Measurements from ENCODE around the gene SSTR3.

Gene SSTR3

GRCh38 chr22:37187891-37188761 lies 24.2 kb downstream of the SSTR3 start, which contains the start of gene C1QTNF6:
Gene C1QTNF6, minus strand, starts transcription at chr22:37188247. Its CDS starts 34 bp downstream, at chr22:37188213.
- H3K27ac ChIP-seq (ENCODE audit: low read depth, low read length): peak within 1 kb of the TSS; percentile 96
- peak within 1 kb of the TSS; percentile 95 for H2BK120ac ChIP-seq (ENCODE audit: insufficient read depth, low read length, poor library complexity)
- peak within 1 kb of the TSS; percentile 73 for H4K12ac ChIP-seq (ENCODE audit: low read depth, low read length)
- peak within 1 kb of the TSS; percentile 10 for H3K9ac ChIP-seq (ENCODE audit: low read length)
- peaks cover 8 to 10% of the 10 kb centered on the region in 2 experiments for H3K36me3 ChIP-seq (ENCODE audit: control insufficient read depth in 1 of 2, insufficient read depth in 2 of 2, low read length in 2 of 2)
- peak within 1 kb of the TSS; percentile 89 for H3K18ac ChIP-seq (ENCODE audit: low read length)
- H3K4ac ChIP-seq (ENCODE audit: low read depth, low read length): peak within 1 kb of the TSS; percentile 56
- peak; percentile 87 to 91 for DNase-seq
- peak within 1 kb of the TSS; percentile 24 for H2AFZ ChIP-seq (ENCODE audit: insufficient read depth, low read length, poor library complexity)
- peak within 1 kb of the TSS; percentile 39 for H3K4me3 ChIP-seq (ENCODE audit: low read depth, low read length)
- H2BK12ac ChIP-seq (ENCODE audit: low read length): peak within 1 kb of the TSS; percentile 53
- peak within 1 kb of the TSS; percentile 97 for H3K14ac ChIP-seq (ENCODE audit: low read length)
- H3K4me2 ChIP-seq (ENCODE audit: low read length): peak within 1 kb of the TSS; percentile 53
- H3K79me1 ChIP-seq (ENCODE audit: low read length): peaks cover 32% of the 10 kb centered on the region
- H2AK5ac ChIP-seq (ENCODE audit: low read length): peak within 1 kb of the TSS; percentile 95
- no peaks in the 10 kb centered on the region for H3K9me3 ChIP-seq (ENCODE audit: insufficient read depth, low read depth, low read length)
- no peaks in the 10 kb centered on the region for H3K27me3 ChIP-seq (ENCODE audit: insufficient read depth, low read length)
- H4K8ac ChIP-seq (ENCODE audit: low read depth, low read length): peak within 1 kb of the TSS; percentile 90
- peaks cover 6% of the 10 kb centered on the region for H3K79me2 ChIP-seq (ENCODE audit: control insufficient read depth, insufficient read depth, low read length, poor library complexity)
- no CpG with 5 or more reads among the region's 17 CpGs for WGBS (ENCODE audit: extremely low coverage, insufficient coverage, insufficient read length)
- peaks cover 36 to 38% of the 10 kb centered on the region in 2 experiments for H3K4me1 ChIP-seq (ENCODE audit: control insufficient read depth in 1 of 2, insufficient read depth in 2 of 2, low read length in 2 of 2)
- peak within 1 kb of the TSS; percentile 95 for H4K91ac ChIP-seq (ENCODE audit: low read depth, low read length)
- no peak within 1 kb of the TSS for H3K23ac ChIP-seq (ENCODE audit: low read length)
- peak within 1 kb of the TSS; percentile 94 for H2BK5ac ChIP-seq (ENCODE audit: low read depth, low read length, poor library complexity)

DNA sequence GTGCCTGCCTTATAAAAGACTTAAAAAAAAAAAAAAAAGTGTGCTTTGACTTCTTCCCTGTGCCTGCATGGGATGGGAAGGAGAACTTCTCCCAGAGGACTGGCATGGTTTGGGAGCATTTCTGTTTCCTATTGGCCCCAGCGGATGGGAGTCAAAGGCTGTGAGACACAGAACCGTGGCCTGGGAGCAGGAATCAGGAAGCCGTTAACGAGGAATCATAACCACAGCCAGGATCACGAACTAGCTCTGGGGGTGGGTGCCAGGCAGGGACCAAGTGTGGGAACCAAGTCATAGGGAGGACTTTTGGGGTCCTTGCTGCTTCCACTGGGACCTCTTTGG lies 24.8 kb downstream of the SSTR3 start:
- no peak overlapping the region for H3K23ac ChIP-seq (ENCODE audit: low read length)
- H3K4me1 ChIP-seq (ENCODE audit: control insufficient read depth in 1 of 2, insufficient read depth in 2 of 2, low read length in 2 of 2): peaks cover 36 to 38% of the 10 kb centered on the region in 2 experiments
- peaks cover 6% of the 10 kb centered on the region for H3K79me2 ChIP-seq (ENCODE audit: control insufficient read depth, insufficient read depth, low read length, poor library complexity)
- peak in 1 of 2 donors; percentile 57 for DNase-seq
- peak overlapping the region; percentile 95 for H4K91ac ChIP-seq (ENCODE audit: low read depth, low read length)
- peak overlapping the region; percentile 53 for H2BK12ac ChIP-seq (ENCODE audit: low read length)
- H3K9me3 ChIP-seq (ENCODE audit: insufficient read depth, low read depth, low read length): no peaks in the 10 kb centered on the region
- peaks cover 13 to 14% of the 10 kb centered on the region in 2 experiments for H3K36me3 ChIP-seq (ENCODE audit: control insufficient read depth in 1 of 2, insufficient read depth in 2 of 2, low read length in 2 of 2)
- WGBS (ENCODE audit: extremely low coverage, insufficient coverage, insufficient read length): no CpG with 5 or more reads among the region's 5 CpGs
- peak overlapping the region; percentile 53 for H3K4me2 ChIP-seq (ENCODE audit: low read length)
- H3K9ac ChIP-seq (ENCODE audit: low read length): peak overlapping the region; percentile 10
- peaks cover 29% of the 10 kb centered on the region for H3K79me1 ChIP-seq (ENCODE audit: low read length)
- H4K8ac ChIP-seq (ENCODE audit: low read depth, low read length): peak overlapping the region; percentile 90
- no peaks in the 10 kb centered on the region for H3K27me3 ChIP-seq (ENCODE audit: insufficient read depth, low read length)
- H4K12ac ChIP-seq (ENCODE audit: low read depth, low read length): peak overlapping the region; percentile 73
- peak overlapping the region; percentile 56 for H3K4ac ChIP-seq (ENCODE audit: low read depth, low read length)
- peak overlapping the region; percentile 96 for H3K27ac ChIP-seq (ENCODE audit: low read depth, low read length)
- peak overlapping the region; percentile 95 for H2BK120ac ChIP-seq (ENCODE audit: insufficient read depth, low read length, poor library complexity)
- H3K14ac ChIP-seq (ENCODE audit: low read length): peak overlapping the region; percentile 97
- peak overlapping the region; percentile 94 for H2BK5ac ChIP-seq (ENCODE audit: low read depth, low read length, poor library complexity)
- H2AK5ac ChIP-seq (ENCODE audit: low read length): peak overlapping the region; percentile 95
- H2AFZ ChIP-seq (ENCODE audit: insufficient read depth, low read length, poor library complexity): peak overlapping the region; percentile 24
- peak overlapping the region; percentile 89 for H3K18ac ChIP-seq (ENCODE audit: low read length)
- H3K4me3 ChIP-seq (ENCODE audit: low read depth, low read length): peak overlapping the region; percentile 39

DNA sequence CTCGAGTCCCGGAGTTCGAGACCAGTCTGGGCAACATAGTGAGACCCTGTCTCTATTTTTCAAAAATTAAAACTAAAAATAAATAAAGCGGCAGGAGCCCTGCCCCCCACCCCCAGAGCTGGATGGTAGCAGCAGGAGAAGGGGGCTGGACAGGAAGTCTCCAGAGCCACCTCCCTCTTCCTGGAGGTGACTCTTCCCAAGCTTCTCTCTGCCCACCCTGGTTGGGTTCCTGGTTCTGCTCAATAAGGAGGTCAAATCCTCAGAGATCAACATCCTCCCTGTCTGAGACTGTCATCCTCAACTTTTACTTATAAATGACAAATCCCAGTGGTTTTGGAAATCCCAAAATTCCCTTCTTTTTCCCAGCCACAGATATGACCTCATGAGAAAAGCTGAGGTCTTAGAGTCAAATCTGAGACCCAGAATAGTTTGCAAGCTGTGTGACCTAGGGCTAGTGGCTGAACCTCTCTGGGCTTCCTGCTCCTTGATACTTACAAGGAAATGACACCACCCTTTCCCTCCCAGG lies 25.2 kb downstream of the SSTR3 start:
- Histone ChIP-seq H3K27me3 (ENCODE audit: insufficient read depth, low read length) (no peaks in the 10 kb centered on the region), H3K9me3 (ENCODE audit: insufficient read depth, low read depth, low read length) (no peaks in the 10 kb centered on the region), H3K4me3 (ENCODE audit: low read depth, low read length) (no peak overlapping the region), H2BK5ac (ENCODE audit: low read depth, low read length, poor library complexity) (peak overlapping the region; percentile 94), H3K36me3 (ENCODE audit: control insufficient read depth in 1 of 2, insufficient read depth in 2 of 2, low read length in 2 of 2) (peaks cover 16 to 19% of the 10 kb centered on the region in 2 experiments), H3K4me2 (ENCODE audit: low read length) (peak overlapping the region; percentile 53), H3K27ac (ENCODE audit: low read depth, low read length) (peak overlapping the region; percentile 96), H3K4ac (ENCODE audit: low read depth, low read length) (peak overlapping the region; percentile 38), H3K4me1 (ENCODE audit: control insufficient read depth in 1 of 2, insufficient read depth in 2 of 2, low read length in 2 of 2) (peaks cover 36 to 38% of the 10 kb centered on the region in 2 experiments), H2BK12ac (ENCODE audit: low read length) (peak overlapping the region; percentile 61), H3K23ac (ENCODE audit: low read length) (no peak overlapping the region), H3K18ac (ENCODE audit: low read length) (no peak overlapping the region), H3K79me2 (ENCODE audit: control insufficient read depth, insufficient read depth, low read length, poor library complexity) (peaks cover 6% of the 10 kb centered on the region), H4K91ac (ENCODE audit: low read depth, low read length) (peak overlapping the region; percentile 95), H4K12ac (ENCODE audit: low read depth, low read length) (no peak overlapping the region), H2AFZ (ENCODE audit: insufficient read depth, low read length, poor library complexity) (no peak overlapping the region), H3K79me1 (ENCODE audit: low read length) (peaks cover 29% of the 10 kb centered on the region), H3K9ac (ENCODE audit: low read length) (no peak overlapping the region), H4K8ac (ENCODE audit: low read depth, low read length) (peak overlapping the region; percentile 59), H2AK5ac (ENCODE audit: low read length) (no peak overlapping the region), H2BK120ac (ENCODE audit: insufficient read depth, low read length, poor library complexity) (peak overlapping the region; percentile 95), H3K14ac (ENCODE audit: low read length) (peak overlapping the region; percentile 97)
- no CpG with 5 or more reads among the region's 4 CpGs for WGBS (ENCODE audit: extremely low coverage, insufficient coverage, insufficient read length)
- peak; percentile 42 to 53 for DNase-seq

DNA sequence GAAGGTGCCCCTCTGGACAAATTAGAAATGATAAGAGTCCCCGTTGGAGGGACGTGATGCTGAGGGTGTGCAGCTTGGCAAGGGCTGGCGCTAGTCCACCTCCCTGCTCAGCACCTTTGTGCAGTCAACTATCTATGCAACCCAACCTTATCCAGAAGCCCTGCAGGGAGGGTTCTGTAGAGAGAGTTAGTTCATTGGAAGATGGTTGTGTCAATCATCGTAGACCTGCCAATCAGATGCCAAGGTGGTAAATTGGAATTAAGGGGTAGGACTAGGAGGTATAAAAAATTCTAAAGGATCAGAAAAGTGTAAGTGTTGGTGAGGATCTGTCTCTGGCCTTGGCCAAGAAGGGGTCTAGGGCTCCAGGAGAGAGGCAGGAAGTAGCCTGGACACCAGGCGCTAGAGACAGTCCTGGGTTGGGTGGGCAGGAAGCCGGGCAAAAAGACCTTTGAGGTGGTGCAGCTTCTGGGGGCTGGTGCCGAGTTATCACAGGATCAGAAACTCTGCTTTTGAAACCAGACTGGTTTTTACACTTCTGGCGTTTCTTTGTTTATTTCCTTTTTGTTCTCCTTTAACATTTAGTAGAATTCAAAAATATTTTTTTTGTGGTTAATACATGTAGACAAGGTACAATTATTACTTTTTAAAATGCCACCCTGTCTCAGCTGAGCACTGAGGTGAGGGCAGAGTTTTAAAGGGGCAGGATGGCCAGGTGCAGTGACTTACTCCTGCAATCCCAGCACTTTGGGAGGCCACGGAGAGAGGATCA lies 25.9 kb downstream of the SSTR3 start:
- Histone ChIP-seq H3K23ac (ENCODE audit: low read length) (no peak overlapping the region), H2AK5ac (ENCODE audit: low read length) (no peak overlapping the region), H3K36me3 (ENCODE audit: control insufficient read depth in 1 of 2, insufficient read depth in 2 of 2, low read length in 2 of 2) (peaks cover 18 to 23% of the 10 kb centered on the region in 2 experiments), H3K27me3 (ENCODE audit: insufficient read depth, low read length) (no peaks in the 10 kb centered on the region), H2AFZ (ENCODE audit: insufficient read depth, low read length, poor library complexity) (no peak overlapping the region), H3K79me1 (ENCODE audit: low read length) (peaks cover 29% of the 10 kb centered on the region), H2BK12ac (ENCODE audit: low read length) (peak overlapping the region; percentile 61), H3K27ac (ENCODE audit: low read depth, low read length) (peak overlapping the region; percentile 46), H3K18ac (ENCODE audit: low read length) (peak overlapping the region; percentile 35), H4K91ac (ENCODE audit: low read depth, low read length) (peak overlapping the region; percentile 95), H3K4me3 (ENCODE audit: low read depth, low read length) (no peak overlapping the region), H3K4ac (ENCODE audit: low read depth, low read length) (peak overlapping the region; percentile 57), H3K4me1 (ENCODE audit: control insufficient read depth in 1 of 2, insufficient read depth in 2 of 2, low read length in 2 of 2) (peaks cover 36 to 38% of the 10 kb centered on the region in 2 experiments), H3K14ac (ENCODE audit: low read length) (no peak overlapping the region), H3K4me2 (ENCODE audit: low read length) (no peak overlapping the region), H4K12ac (ENCODE audit: low read depth, low read length) (no peak overlapping the region), H2BK120ac (ENCODE audit: insufficient read depth, low read length, poor library complexity) (peak overlapping the region; percentile 95), H3K9ac (ENCODE audit: low read length) (no peak overlapping the region), H3K79me2 (ENCODE audit: control insufficient read depth, insufficient read depth, low read length, poor library complexity) (peaks cover 6% of the 10 kb centered on the region), H3K9me3 (ENCODE audit: insufficient read depth, low read depth, low read length) (no peaks in the 10 kb centered on the region), H2BK5ac (ENCODE audit: low read depth, low read length, poor library complexity) (peak overlapping the region; percentile 59), H4K8ac (ENCODE audit: low read depth, low read length) (peak overlapping the region; percentile 72)
- WGBS (ENCODE audit: extremely low coverage, insufficient coverage, insufficient read length): no CpG with 5 or more reads among the region's 9 CpGs
- DNase-seq: peak; percentile 46 to 89
